NCI-H146 (cell line): ENCODE measurements around the gene DCP2.

Experiments
- DNase-seq: peaks from one replicate; lab custom pipeline; 2025; lab: John Stamatoyannopoulos, UW

The DCP2 gene

DNA sequence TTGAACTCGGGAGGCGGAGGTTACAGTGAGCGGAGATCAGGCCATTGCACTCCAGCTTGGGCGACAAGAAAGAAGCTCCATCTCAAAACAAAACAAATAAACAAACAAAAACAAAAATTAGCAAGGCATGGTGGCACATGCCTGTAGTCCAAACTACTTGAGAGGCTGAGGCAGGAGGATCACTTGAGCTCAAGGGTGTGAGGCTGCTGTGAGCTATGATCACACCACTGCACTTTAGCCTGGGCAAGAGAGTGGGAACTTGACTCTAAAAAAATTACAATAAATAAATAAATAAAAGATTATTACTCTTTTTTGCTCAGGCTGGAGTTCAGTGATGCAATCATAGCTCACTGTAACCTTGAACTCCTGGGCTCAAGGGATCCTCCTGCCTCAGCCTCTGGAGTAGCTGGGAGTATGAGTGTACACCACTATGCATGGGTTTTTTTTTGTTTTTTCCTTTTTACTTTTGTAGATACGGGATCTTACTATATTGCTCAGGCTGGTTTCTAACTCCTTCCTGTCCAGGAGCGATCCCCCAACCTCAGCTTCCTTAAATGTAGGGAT lies 9.0 kb upstream of the DCP2 start:
- no peak for DNase-seq

DNA sequence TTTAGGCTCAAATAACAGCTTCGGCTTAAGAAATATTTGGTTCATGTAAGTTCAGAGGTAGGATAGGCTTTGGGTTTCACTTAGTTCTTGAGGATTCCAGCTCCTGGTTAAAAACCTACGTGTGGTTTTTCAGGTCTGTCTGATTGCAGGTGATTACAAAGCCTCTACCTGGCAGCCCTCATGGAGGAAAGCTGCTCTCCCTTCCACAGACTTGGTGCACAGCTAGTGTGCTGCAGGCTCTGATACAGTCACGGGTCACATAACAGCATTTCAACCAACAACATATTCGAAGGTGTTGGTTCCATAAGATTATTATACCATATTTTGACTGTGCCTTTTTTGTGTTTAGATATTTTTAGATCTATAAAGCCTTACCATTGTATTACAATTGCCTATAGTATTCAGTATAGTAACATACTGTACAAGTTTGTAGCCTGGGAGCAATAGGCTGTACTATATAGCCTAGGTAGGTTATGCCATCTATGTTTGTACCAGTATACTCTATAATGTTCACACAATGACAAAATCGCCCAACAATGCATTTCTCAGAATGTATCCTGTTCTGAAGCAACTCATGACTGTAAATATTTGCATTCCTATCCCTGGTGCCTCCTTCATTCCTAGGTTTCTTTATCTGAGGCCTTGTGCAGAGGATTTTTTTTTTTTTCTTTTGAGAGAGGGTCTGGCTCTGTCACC lies 8.0 kb upstream of the DCP2 start:
- DNase-seq, result no peak

- DNase-seq, result no peak
Measured at GRCh38 chr5:112971276-112971675, 5.3 kb upstream of the DCP2 start.

- DNase-seq, result no peak
Measured at GRCh38 chr5:112973036-112973435, 3.6 kb upstream of the DCP2 start.

- no peak for DNase-seq
Measured at GRCh38 chr5:112973904-112974303, 2.7 kb upstream of the DCP2 start.

DNA sequence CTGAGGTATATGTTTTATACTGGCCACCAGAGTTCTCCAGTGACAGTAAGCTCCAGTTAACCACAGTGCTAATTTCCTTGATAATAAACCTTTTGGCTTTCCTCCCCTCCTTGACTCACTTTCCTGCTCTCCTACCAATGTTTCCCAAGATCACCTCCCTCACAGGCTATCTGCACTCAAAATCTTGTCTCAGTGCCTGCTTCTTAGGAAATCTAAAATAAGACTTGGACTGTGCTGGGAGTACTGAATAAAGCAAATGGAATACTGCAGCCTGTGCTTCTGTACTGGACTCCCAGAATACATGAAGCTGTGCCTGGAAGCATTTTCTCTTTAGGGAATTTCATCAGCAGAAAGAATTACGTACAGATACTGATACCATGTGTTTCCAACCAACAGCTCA lies 1.7 kb upstream of the DCP2 start:
- no peak for DNase-seq

- no peak for DNase-seq
Measured at GRCh38 chr5:112975721-112976431, 722 bp upstream of the DCP2 start.

DNA sequence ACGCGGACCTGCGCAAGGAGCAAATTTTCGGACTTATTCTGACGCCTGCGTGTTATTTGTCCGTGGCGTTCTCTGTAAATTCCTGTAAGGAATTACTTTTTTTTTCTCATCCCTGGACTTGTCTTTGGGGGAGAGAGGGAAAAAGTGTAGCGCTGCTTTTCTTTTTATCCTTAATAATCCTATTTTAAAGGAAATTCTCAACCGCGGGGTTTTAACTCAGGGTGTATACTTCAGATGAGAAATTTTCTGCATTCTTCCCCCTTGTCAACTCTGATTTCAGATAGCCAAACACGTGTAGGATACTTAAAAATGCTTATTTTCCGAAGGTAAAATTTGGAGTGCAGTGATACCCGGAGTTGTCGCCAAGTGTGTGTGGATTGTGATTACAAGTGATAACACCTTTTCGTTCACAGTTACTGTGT lies 853 bp downstream of the DCP2 start:
- no peak for DNase-seq

DNA sequence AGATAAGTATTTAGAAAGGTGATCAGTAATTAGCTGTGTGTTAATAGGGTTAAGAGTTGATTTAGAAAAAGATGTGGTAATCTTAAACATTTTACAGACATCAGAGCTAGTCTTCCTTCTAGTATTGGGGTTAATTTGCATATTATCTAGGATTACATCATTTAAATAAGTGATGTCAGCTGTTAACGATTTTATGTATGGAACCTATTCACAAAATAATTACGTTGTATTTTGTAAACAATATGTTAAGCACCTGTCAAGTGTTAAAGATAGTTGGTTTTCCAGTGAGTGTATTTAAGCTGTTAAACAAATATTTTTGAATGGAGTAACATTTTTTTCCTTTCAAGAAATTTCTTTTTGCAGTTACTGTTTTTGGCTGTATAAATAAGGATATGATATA lies 2.2 kb downstream of the DCP2 start:
- peak; percentile 31 for DNase-seq

GRCh38 chr5:112979723-112980122 lies 3.1 kb downstream of the DCP2 start:
- no peak for DNase-seq

DNA sequence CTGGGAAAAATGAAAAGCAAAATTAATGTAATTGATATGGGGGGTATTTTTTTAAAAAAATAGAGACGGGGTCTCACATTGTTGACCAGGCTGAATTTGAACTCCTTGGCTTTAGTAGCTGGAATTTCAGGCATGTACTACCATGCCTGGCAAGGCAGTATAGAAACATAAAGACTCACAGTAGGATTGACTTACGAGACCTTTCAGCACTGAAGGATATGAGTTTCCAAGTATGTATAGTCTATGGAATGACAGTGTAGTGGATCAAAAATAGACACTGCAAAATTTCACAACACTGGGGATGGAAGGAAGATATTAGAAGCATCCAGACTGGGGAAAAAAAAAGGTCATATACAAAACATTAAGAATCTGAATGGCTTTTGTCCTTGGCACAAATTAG lies 6.8 kb downstream of the DCP2 start:
- no peak for DNase-seq

DNA sequence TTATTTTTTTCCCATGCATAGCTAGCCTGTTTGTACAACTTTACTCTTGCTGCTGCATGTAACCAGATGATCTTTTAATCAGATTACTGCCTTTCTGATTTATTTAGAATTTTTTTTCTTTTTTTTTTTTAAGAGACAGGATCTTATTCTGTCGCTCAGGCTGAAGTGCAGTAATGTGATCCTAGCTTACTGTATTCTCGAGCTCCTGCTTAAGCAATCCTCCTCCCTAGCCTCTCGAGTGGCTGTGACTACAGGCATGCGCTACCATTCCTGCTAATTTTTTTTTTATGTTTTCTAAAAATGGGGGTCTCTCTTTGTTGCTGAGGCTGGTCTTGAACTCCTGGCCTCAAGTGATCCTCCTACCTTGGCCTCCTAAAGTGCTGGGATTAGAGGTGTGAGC lies 9.6 kb downstream of the DCP2 start:
- no peak for DNase-seq

GRCh38 chr5:112995764-112996618 lies 19.4 kb downstream of the DCP2 start:
- DNase-seq, result peak; percentile 49

GRCh38 chr5:112996830-112997374 lies 20.3 kb downstream of the DCP2 start:
- DNase-seq, result no peak

GRCh38 chr5:112998296-112998695 lies 21.7 kb downstream of the DCP2 start:
- no peak for DNase-seq

DNA sequence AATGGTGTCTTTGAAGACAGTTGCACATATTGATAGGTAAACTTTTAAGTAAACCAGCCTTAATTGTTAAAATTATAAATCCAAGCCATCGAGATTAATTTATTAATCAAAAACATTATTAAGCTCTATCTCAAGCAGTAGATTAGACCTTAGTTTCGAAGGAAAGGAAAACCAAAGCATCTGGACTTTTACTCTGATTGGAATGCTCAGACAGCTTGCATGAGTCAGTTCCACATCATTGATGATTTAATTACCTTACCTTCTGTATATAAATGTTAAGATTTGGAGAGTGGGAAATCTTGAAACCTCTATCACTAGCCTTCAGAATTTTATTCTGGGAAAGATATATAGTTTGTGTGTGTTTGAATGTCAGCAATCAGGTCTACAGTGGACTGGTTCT lies 23.9 kb downstream of the DCP2 start:
- no peak for DNase-seq

GRCh38 chr5:113002423-113002822 lies 25.8 kb downstream of the DCP2 start:
- no peak for DNase-seq

DNA sequence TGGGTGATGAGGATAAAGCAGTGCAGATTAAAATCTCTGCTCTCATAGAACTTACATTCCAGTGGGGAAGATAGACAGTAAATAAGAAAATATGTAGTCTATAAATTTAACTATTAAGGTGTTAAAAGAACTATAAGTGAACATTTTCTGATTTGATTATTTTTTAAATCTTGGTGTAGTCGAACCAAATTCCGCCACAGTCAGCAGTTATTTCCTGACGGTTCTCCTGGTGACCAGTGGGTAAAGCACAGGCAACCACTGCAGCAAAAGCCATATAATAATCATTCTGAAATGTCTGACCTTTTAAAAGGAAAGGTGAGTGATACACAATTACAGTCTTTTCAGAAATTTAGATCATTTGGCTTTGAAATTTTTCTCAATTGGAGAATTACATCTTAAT lies 27.2 kb downstream of the DCP2 start:
- DNase-seq, result no peak

GRCh38 chr5:113005454-113005853 lies 28.9 kb downstream of the DCP2 start:
- DNase-seq, result no peak

DNA sequence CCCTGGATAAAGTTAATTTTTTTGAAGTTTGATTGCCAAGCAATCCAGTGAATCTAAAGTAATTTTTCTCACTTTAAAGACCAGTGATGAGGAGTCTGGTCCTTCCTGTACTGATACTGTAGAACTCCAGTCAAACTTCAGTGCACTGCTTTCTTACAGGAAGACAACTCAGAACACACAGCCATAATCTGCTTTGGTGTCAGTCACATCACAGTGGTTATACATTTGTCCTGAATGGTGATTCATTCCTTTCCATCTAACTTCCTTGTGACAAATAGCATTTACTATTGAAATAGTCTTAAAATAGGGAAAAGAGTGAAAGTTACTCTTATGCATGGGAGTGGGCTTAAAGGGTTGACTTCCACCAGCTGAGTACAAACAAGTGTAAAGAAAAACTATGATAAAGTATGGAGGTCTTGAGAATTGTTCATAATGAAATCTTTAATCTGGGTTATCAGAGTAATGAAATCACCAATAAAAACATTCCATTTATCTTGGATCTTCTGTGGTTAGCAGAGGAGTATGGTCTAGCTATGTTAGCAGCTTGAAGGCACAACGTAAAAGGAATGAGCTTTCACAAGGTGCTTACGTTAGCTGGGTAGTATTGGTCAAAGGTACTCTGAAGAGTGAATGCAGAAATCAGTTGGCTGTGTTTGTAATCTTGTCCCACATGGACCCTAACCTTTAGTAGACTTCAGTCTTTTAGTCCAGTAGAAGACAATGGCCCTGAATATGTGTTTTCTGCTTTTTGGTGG lies 41.5 kb downstream of the DCP2 start:
- DNase-seq, result no peak

GRCh38 chr5:113020461-113021273 lies 44.1 kb downstream of the DCP2 start:
- no peak for DNase-seq
